Occipital lobe (tissue), 1 donor: ENCODE results near the gene ELOVL2. TPM values are rescaled to one million over a fixed set of nuclear protein-coding genes. Genes with fewer than 3 reads are reported as not detected.

Source experiments
- total RNA-seq: library from RNA; depleted of rRNA; stranded (reverse); fragments of >200 nt; gene quantifications from one replicate; pipeline ENCODE4 v1.2.3, GENCODE V29; 2014

The ELOVL2 gene
- total RNA-seq, 1 donor from 2014 or later, result 52.7 TPM

Other genes starting within 250 kb of the ELOVL2 start
- gene MAK, start 205.8 kb downstream of the ELOVL2 start, total RNA-seq, result 0.16 TPM
- gene GCM2, start 162.3 kb downstream of the ELOVL2 start, total RNA-seq, result not detected
- gene SYCP2L, start 157.3 kb downstream of the ELOVL2 start, total RNA-seq, result 9.8 TPM
- gene SMIM13, start 49.5 kb upstream of the ELOVL2 start, total RNA-seq, result 119 TPM
- not detected for gene ERVFRD-1, start 67.4 kb upstream of the ELOVL2 start, total RNA-seq
- 19.2 TPM for gene NEDD9, start 188.4 kb upstream of the ELOVL2 start, total RNA-seq